Activated CD4-positive, alpha-beta T cell treated with anti-CD3 and anti-CD28 coated beads, Interleukin-2, amount 50 U/mL, for 16 hours (primary cell): ENCODE results near the gene PPM1J.

ENCODE experiments used
- DNase-seq: peaks from one replicate; pipeline ENCODE4 v3.0.0-alpha.2; 2020

The PPM1J gene

GRCh38 chr1:112686417-112686816, 28.7 kb downstream of the PPM1J start:
- no peak for DNase-seq

GRCh38 chr1:112685913-112686312, 29.2 kb downstream of the PPM1J start:
- DNase-seq = no peak

- DNase-seq = no peak
Measured at GRCh38 chr1:112678605-112679004, 36.5 kb downstream of the PPM1J start.

GRCh38 chr1:112677501-112677900, 37.6 kb downstream of the PPM1J start:
- DNase-seq = no peak

- DNase-seq = no peak
Measured at GRCh38 chr1:112676543-112676942, 38.6 kb downstream of the PPM1J start.

- no peak for DNase-seq
Measured at GRCh38 chr1:112675728-112676381, 39.3 kb downstream of the PPM1J start.

- DNase-seq = peak; percentile 8
Measured at GRCh38 chr1:112674986-112675727, 40.0 kb downstream of the PPM1J start.

- DNase-seq = peak; percentile 64
Measured at GRCh38 chr1:112674440-112674985, 40.6 kb downstream of the PPM1J start, which contains the start of gene MOV10. Gene MOV10, plus strand, starts transcription at chr1:112674659. Its CDS starts 254 bp downstream, at chr1:112674913.

- peak; percentile 9 for DNase-seq
Measured at GRCh38 chr1:112673592-112674439, 41.3 kb downstream of the PPM1J start.

GRCh38 chr1:112672842-112673241, 42.3 kb downstream of the PPM1J start:
- DNase-seq = no peak

- DNase-seq = no peak
Measured at GRCh38 chr1:112672009-112672408, 43.1 kb downstream of the PPM1J start.

- peak; percentile 61 for DNase-seq
Measured at GRCh38 chr1:112666946-112667345, 48.2 kb downstream of the PPM1J start.

- no peak for DNase-seq
Measured at GRCh38 chr1:112665857-112666256, 49.3 kb downstream of the PPM1J start.
